ENCODE data around the gene HPRT1.
"Not testable (repeated sequence)": the region's sequence is repeated elsewhere in the genome, so short reads cannot be mapped to it uniquely, and the experiment has no call there.

HPRT1 gene

GRCh38 chrX:134460005-134460861, at the start of gene HPRT1:
Gene HPRT1 (plus strand): TSS chrX:134460165. CDS start chrX:134460312, 147 bp downstream.
- DNase-seq (ENCODE audit: low read depth): peak; percentile 57

GRCh38 chrX:134416087-134416486, 43.9 kb upstream of the HPRT1 start:
- no peak for DNase-seq (ENCODE audit: low read depth)

GRCh38 chrX:134418317-134419113, 41.5 kb upstream of the HPRT1 start:
- no peak for DNase-seq (ENCODE audit: low read depth)

- no peak for DNase-seq (ENCODE audit: low read depth)
These were observed 40.2 kb upstream of the HPRT1 start for GRCh38 chrX:134419784-134420183.

- DNase-seq (ENCODE audit: low read depth): no peak
These were observed 36.4 kb upstream of the HPRT1 start for GRCh38 chrX:134423606-134424005.

GRCh38 chrX:134426281-134426680, 33.7 kb upstream of the HPRT1 start:
- DNase-seq (ENCODE audit: low read depth): no peak

- DNase-seq (ENCODE audit: low read depth): no peak
These were observed 28.1 kb upstream of the HPRT1 start for GRCh38 chrX:134431894-134432293.

GRCh38 chrX:134435894-134436293, 24.1 kb upstream of the HPRT1 start:
- DNase-seq (ENCODE audit: low read depth): no peak

GRCh38 chrX:134443020-134443419, 16.9 kb upstream of the HPRT1 start:
- DNase-seq (ENCODE audit: low read depth): no peak

- no peak for DNase-seq (ENCODE audit: low read depth)
These were observed 16.5 kb upstream of the HPRT1 start for GRCh38 chrX:134443461-134443860.

GRCh38 chrX:134444681-134445080, 15.3 kb upstream of the HPRT1 start:
- DNase-seq (ENCODE audit: low read depth): no peak

- no peak for DNase-seq (ENCODE audit: low read depth)
These were observed 7.4 kb upstream of the HPRT1 start for GRCh38 chrX:134452596-134452995.

- no peak for DNase-seq (ENCODE audit: low read depth)
These were observed 6.3 kb upstream of the HPRT1 start for GRCh38 chrX:134453631-134454030.

- no peak for DNase-seq (ENCODE audit: low read depth)
These were observed 5.5 kb upstream of the HPRT1 start for GRCh38 chrX:134454506-134454905.

- no peak for DNase-seq (ENCODE audit: low read depth)
These were observed 2.3 kb upstream of the HPRT1 start for GRCh38 chrX:134457708-134458107.

- no peak for DNase-seq (ENCODE audit: low read depth)
These were observed 321 bp upstream of the HPRT1 start for GRCh38 chrX:134459683-134460004.

GRCh38 chrX:134460862-134461220, 876 bp downstream of the HPRT1 start:
- no peak for DNase-seq (ENCODE audit: low read depth)

GRCh38 chrX:134461437-134461836, 1.5 kb downstream of the HPRT1 start:
- no peak for DNase-seq (ENCODE audit: low read depth)

- no peak for DNase-seq (ENCODE audit: low read depth)
These were observed 3.0 kb downstream of the HPRT1 start for GRCh38 chrX:134462927-134463326.

GRCh38 chrX:134464453-134464852, 4.5 kb downstream of the HPRT1 start:
- DNase-seq (ENCODE audit: low read depth): not testable (repeated sequence)

- DNase-seq (ENCODE audit: low read depth): no peak
These were observed 9.5 kb downstream of the HPRT1 start for GRCh38 chrX:134469486-134469885.

GRCh38 chrX:134470013-134470412, 10.0 kb downstream of the HPRT1 start:
- DNase-seq (ENCODE audit: low read depth): no peak

- DNase-seq (ENCODE audit: low read depth): no peak
These were observed 12.1 kb downstream of the HPRT1 start for GRCh38 chrX:134472041-134472440.

Data from stimulated activated CD8-positive, alpha-beta memory T cell treated with anti-CD3 and anti-CD28 coated beads, Interleukin-4, amount 100 ng/mL, for 24 hours (primary cell).